Suppressor macrophage treated with lipopolysaccharide for 4 hours (primary cell): Measurements from ENCODE around the gene ANKRD62.

Experiments used
- DNase-seq: peaks from one replicate; pipeline ENCODE4 v3.0.0-alpha.2; 2020

The ANKRD62 gene

GRCh38 chr18:12093520-12094257 is at the start of gene ANKRD62:
Gene ANKRD62, plus strand, starts transcription at chr18:12093843. Its CDS starts 175 bp downstream, at chr18:12094018.
- DNase-seq = no peak

DNA sequence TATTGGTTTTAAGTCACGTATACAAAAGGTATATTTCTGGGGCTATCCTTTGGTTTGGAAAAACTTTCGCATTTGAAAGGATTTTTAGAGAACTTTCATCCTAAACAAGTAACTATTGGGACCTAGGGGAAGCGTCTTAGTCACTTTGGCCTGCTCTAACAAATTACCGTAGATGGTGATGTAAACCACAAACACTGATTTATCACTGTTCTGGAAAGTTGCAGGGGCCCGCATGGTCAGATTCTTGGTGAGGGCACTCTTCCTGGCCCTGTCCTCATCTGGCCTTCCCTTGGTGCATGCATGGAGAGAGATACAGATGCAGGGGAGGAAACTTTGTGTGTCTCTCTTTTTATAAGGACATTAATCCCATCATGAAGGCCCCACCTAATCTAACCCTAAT is 49.1 kb upstream of the ANKRD62 start:
- DNase-seq = no peak

- DNase-seq = no peak
Measured at GRCh38 chr18:12046046-12046750, 47.4 kb upstream of the ANKRD62 start.

- no peak for DNase-seq
Measured at GRCh38 chr18:12046751-12047335, 46.8 kb upstream of the ANKRD62 start.

- no peak for DNase-seq
Measured at GRCh38 chr18:12048010-12048826, 45.4 kb upstream of the ANKRD62 start.

GRCh38 chr18:12048827-12049175 is 44.8 kb upstream of the ANKRD62 start:
- peak; percentile 63 for DNase-seq

DNA sequence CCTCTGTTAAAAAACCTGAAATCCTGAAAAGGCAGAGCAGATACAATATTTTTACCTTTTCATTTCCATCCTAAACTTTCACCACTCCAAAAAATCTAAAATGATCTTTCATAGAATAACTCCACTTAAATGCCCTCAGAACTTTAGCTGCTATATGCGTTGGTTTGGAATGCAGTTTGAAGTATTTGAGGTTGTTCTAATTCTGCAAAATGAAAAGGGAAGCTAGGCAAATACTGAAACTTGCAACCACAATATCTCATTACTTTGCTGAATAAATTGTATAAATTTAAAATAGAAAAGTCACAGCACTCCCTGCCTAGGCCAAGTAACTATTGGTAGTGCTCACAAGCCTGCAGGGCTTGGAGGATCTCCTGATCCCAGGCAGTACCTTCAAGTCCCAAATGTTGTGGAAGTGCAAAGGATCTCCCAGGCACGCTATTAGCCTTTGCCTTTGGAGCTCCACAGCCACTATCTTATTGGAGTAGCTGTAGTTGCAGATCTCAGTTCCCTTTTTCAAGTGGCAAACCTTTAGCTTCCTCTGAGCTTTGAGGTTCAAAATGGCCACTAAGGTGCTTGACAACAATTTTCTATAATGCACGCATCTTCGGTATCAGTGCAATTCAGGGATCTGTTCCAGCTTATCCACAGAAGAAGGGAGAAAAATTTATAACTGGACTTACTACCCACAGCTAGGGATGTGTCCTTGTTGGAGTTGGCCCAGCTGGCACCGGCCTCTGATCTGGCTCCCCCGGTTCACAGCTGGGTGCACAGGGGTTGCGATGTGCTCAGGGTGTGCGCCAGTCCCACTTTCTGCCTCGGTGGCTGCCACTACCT is 43.4 kb upstream of the ANKRD62 start:
- DNase-seq = peak; percentile 29

DNA sequence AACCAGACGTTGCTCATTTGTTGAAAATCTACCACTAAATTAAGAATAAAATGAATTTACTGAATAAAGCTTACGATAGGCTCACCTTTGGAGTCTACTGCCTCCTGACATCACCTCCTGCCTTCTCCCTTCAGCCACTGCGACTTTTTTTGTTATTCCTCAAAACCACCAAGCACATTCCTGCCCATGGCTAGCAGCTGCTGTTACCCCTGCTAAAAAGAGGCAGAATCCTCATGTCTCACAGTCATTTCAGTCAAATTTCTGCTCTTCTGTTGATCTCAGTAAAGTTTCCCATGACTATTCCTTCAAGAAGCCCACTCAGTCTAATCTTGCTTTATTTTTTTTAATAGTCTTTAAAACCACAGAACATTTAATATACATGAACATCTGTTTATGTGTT is 40.8 kb upstream of the ANKRD62 start:
- DNase-seq = no peak

DNA sequence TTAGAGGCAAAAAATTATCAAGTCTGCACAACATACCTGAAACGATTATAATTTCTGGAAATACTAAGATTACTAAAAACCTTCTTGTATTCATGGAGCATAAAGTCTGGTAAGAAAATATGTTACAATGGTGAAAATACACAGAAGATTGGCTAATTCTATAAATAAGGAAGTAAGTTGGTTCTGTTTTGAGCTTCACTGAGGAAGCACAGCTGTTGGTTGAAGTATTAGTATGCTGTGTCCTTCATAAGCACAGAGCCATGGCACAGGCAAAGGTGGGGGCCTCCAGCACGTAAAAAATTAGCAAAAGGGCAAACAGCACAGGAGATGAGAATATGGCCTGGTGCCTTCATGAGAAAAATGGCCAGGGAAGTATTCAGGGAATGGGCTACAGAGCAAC is 40.4 kb upstream of the ANKRD62 start:
- peak; percentile 74 for DNase-seq

GRCh38 chr18:12056034-12056883 is 37.4 kb upstream of the ANKRD62 start:
- peak; percentile 23 for DNase-seq

DNA sequence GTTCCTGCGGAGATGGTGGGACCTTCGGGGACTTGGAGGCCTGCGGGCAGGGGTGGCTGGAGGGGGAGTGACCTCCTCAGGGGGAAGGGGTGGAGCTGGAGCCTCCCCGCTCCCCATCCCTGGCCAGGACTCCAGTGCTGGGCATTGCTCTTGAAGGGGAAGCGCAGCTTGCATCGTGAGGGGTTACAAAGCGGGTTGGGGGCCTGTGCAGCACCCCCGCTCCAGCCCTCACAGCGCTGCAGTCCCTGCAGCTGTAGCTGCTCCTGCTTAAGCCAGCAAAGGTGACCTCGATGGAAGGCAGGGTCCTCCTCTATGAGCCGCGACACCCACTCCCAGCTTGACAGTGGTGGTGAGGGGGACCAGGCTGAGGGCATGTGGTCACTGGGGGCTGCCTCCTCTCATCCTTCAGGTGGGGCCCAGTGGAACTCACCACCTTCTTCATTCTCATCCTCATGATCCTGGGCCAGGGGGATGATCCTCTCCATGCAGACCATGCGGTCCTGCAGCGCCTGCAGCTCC is 36.7 kb upstream of the ANKRD62 start:
- DNase-seq = no peak

DNA sequence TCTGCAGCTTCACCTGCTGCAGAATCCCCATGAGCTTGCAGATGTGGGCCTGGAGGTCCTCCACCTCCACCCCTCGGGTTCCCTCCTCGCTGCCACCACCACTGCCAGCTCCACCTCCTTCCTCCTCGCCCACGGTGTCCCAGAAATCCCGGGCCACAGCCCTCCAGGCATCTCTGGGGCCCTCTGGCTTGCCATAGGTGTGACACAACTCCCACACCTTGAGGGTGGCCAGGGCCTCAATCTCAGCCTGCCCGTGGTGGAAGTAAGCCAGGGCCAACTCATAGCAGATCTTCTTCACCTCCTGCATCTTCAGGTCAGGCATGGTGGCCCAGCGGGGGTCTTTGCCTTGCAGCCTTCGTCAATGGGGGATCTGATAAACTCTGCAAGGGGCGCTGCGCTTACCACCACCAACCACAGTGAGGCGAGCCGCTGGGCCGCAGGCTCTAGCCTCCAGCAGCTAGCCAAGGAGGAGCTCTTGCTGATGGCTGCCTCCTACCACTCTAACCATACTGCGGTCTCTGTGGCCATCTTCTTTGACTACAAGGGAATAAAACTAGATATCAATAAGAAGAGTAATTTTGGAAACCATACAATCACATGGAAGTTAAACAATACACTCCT is 36.1 kb upstream of the ANKRD62 start:
- DNase-seq = no peak

DNA sequence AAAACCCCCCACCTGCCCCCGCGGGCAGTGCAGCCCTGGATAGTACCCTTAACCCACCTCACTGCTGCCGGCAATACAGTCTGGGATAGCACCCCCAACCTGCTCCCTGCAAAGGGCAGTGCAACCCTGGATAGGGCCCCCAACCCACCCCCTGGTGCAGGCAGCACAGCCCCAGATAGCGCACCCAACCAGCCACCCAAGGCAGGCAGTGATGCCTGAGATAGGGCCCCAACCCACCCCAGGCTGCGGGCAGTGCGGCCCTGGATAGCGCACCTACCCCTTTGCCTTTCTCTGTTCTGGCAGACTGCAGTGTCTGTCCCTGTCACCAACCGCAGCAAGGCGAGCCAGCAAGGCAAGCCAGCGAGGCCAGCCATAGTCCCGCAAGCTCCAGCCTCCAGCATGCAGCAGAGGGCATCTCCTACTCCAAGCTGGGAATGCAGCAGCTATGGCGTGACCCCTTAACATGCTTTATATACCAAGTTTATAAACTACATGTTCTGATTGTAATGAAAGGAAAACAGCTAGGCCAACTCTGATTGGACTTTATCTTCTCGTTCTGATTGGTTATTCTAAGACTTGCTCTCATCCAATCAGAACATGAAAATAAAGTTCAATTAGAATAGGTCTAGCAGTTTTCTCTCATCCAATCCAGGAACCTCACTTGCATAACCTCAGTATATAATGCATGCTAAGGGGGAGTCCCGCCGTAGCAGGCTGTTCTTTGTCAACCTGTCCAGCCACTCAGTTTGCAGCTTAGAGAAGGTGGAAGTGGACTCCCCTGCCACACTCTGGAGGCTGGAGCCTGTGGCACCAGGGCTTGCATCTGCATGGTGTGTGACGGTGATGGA is 34.1 kb upstream of the ANKRD62 start:
- DNase-seq = no peak

DNA sequence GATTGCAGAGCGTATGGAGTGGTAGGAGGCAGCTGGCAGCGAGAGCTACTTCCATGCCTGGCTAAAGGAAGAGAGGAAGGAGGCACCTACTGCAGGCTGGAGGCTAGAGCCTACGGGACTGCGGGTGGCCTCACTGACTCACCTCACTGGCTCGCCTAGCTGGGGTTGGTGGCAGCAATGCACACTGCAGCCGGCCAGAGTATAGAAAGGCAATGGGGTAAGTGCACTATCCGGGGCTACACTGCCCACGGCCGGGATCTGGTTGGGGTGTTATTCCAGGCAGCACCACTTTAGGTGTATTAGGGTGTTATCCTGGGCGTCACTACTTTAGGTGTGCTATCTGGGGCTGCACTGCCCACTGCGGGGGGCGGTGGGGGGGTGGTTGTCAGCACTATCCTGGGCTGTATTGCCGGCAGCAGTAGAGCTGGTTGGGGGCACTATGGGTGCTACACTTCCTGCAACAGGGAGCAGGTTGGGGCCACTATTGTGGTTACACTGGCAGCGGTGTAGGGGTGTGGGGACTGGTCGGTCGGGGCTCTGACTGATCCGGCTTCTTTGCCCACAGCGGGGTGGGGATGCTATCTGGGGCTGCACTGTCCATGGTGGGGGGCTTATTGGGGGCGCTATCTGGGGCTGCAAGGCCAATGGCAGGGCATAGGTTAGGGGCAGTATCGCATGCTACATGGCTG is 33.3 kb upstream of the ANKRD62 start:
- DNase-seq = no peak

DNA sequence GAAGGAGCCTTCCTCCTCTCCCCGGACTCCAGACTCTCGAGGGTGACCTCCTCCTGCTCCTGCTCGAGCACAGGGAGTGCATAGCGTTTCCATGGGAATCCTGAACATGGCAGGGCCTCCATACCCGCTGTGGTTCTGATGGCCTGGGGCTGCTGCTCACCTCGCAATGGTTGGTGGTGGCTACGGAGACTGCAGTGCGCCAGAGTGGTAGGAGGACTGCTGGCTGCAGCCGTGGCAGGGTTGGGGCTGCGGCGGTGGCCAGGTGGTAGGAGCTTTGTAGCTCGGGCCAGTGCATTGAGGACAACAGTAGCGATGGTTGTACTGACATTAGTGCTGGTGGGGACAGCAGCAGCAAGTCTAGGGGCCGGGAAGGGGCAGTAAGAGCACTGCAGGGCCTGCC is 32.0 kb upstream of the ANKRD62 start:
- DNase-seq = no peak

GRCh38 chr18:12062974-12063373 is 30.7 kb upstream of the ANKRD62 start:
- no peak for DNase-seq

DNA sequence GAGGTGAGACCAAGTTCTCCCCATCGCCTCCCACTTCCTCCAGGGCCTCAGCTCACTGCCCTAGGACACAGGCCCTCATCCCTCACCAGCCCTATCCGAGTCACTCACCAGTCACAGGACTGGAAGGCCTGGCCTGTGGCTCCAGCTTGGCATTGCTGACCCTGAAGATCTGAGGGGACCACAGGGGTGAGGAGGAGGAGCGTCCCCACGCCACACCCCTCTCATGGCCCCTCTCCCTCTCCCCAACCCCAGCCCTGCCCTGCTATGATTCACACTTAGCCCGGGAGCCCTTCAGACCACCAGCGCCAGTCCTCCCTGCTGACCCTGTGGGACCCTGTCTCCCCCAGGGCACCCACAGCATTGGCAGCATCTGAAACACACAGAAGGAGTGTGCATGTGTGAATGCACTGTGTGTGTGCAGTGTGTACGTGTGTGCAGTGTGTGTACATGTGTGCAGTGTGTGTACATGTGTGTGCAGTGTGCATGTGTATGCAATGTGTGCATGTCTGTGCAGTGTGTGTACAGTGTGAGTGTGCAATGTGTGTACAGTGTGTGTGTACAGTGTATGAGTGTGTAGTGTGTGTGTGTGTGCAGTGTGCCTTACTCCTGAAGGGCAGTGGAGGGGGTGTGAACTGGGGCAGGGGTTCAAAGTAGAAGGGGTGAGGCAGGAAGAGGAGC is 29.4 kb upstream of the ANKRD62 start:
- DNase-seq = no peak

- no peak for DNase-seq
Measured at GRCh38 chr18:12065397-12065796, 28.2 kb upstream of the ANKRD62 start.
